HG03064 (cell line): ENCODE results near the gene DBF4B.

ENCODE experiments used
- ATAC-seq: cut with Tn5 transposase; IDR thresholded peaks from one replicate; pipeline ENCODE4 v1.9.1; 2021; ENCODE audit warnings: low read depth; ENCODE audit not compliant: unreplicated experiment

Gene DBF4B

DNA sequence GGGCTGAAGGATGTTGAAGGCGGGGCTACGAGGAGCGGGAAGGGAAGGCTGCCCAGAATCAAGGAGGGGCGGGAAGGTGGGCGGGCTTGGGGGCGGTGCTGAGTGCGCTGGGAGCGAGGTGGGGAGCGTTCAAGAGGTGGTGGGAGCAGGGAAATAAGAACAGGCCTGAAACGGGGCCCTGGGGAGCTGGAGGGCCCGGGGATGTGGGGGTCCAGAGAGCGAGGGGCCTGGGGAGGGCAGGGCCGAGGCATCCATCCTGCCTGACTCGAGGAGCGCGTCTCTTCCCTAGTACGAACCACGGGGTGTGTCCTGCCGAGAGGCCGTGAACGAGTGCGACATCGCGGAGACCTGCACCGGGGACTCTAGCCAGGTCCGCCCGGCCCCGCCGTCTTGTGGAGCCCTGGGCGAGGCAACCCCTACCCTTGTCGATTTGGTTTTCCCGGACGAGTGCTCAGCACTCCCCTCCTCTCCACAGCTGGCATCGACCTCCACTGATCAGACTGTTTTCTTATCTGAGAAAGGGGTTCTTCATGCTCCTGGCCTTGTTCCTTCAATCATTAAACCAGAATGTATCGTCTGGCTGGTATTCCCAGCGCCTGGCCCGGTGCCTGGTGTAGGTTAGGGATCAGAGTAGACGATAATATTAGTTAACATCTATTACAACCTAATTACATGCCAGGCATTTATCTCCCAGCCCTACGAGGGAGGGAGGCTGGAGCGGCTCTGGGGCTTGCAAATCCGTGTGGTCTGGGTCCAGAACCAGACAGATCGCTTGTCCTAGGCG is 67.6 kb downstream of the DBF4B start:
- peak; percentile 9 for ATAC-seq

DNA sequence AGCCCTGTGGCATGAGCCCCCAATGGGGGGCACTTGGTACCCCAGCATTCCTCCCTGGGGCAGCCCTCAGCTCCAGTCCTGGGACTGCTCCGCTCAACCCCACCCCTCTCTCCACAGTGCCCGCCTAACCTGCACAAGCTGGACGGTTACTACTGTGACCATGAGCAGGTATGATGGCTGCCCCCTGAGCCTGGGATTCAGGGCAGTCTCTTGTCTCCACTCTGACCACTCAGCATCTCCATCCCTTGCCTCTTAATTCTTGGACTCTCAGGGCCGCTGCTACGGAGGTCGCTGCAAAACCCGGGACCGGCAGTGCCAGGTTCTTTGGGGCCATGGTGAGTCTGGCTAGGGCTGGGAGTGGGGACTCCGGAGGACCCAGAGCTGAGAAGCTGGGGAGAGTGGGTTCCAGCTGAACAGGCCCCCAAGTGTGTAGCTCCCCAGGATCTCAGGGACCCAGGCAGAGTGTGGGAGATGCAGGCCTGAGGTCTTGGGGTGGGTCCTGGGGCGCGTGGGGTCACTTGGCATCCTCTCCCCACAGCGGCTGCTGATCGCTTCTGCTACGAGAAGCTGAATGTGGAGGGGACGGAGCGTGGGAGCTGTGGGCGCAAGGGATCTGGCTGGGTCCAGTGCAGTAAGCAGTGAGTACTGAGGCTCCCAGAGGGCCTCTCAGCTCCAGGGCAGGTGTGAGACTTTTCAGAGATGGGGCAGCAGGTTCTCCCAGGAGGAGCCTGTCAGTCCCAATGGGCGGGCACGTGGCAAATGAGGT is 68.3 kb downstream of the DBF4B start:
- no peak for ATAC-seq

DNA sequence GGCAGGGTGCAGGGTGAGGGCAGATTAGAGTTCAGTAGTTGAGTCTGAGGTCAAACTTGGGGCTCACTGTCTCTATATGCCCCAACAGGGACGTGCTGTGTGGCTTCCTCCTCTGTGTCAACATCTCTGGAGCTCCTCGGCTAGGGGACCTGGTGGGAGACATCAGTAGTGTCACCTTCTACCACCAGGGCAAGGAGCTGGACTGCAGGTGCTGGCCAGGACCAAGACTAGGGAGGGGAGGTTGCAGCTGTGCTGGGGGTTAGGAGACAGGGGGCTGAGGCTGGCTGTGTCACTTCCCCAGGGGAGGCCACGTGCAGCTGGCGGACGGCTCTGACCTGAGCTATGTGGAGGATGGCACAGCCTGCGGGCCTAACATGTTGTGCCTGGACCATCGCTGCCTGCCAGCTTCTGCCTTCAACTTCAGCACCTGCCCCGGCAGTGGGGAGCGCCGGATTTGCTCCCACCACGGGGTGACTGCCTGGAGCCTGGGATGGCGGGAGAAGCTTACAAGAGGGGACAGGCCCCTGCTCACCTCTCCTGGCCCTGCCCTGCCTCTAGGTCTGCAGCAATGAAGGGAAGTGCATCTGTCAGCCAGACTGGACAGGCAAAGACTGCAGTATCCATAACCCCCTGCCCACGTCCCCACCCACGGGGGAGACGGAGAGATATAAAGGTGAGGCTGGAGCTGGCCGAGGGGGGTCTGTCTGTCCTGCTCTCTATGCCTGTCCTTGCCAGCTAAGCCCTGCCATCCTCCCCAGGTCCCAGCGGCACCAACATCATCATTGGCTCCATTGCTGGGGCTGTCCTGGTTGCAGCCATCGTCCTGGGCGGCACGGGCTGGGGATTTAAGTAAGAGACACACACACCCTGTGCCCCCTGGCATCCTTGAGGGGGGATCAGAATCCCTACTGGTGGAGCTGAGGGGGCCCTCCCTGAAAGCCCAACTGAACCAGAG is 69.2 kb downstream of the DBF4B start:
- no peak for ATAC-seq

DNA sequence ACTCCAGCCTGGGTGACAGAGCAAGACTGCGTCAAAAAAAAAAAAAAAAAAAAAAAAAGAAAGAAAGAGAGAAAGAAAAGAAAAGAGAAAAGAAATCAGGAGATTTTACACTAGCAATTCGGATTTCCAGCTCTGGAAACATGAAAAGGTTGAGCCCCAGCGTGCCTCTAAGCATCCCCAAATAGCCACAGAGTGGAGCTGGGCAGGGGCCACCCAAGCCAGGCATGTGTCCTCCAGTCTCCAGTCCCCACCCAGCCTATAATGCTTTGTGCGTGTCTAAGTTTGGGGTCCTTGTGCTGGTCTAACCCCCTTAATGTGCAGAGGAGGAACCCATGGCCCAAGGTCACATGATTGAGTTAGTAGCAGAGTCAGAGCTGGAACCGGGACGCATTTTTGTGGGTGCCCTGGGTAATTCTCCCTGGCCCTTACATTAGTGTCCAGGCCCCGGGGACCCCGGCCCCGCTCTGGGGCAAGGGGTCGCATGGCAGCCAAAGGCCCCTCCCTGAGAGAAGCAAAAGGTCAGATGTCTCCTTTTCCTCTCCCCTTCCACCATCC is 70.3 kb downstream of the DBF4B start:
- ATAC-seq: no peak

DNA sequence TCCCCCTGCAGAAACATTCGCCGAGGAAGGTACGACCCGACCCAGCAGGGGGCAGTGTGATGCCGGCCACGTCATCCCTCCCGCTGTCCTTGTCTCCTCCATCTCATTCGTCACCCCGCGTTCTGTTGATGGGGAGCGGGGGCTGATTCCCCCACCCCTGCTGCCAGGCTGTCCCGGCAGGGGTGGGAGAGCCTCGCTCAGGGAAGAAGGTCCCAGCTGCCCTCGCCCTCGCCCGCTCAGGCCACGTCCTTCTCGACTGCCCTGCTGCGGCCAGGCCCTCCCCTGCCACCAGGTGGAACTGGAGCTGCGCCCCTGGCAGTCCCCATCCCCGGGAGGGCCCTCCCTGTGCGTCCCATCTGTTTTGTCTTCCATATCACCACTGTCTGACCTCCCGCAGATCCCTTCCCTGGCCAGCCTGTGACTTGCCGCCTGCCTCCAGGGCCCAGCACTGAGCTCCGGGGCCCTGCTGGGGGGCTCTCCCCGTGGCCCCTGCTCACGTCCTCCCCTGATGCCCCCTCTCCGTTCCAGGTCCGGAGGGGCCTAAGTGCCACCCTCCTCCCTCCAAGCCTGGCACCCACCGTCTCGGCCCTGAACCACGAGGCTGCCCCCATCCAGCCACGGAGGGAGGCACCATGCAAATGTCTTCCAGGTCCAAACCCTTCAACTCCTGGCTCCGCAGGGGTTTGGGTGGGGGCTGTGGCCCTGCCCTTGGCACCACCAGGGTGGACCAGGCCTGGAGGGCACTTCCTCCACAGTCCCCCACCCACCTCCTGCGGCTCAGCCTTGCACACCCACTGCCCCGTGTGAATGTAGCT is 71.0 kb downstream of the DBF4B start:
- ATAC-seq: no peak

- ATAC-seq: no peak
These were observed 71.7 kb downstream of the DBF4B start for GRCh38 chr17:44780161-44780560.

DNA sequence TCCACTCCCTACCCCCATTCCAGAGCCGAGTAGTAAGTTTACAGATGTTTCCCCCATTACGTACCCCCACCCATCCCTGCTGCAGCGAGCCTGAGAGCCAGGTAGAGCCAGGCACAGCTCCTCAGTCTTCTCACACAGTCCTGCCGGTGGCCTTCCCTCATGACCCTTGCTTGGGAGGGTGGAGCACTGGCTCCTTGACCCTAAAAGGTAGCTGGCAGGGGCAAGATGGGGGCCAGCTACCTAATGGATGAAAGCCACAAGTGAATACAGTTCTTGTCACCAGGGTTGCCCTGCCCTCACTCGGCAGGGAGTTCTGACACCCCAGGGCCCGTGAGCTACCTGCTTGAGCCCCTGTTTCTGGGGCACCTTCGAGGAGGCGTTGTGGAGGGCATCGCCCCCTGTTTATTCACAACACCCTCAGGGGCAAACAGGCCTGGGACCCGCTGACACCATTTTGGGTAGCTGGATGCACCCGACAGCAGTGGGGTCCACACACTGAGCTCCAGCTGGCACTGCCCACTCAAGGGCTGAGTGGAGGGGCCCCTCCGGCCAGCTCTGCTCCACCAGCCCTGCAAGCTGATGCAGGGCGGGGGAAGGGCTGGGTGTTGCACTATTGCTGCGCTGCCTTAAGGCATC is 72.5 kb downstream of the DBF4B start:
- no peak for ATAC-seq

DNA sequence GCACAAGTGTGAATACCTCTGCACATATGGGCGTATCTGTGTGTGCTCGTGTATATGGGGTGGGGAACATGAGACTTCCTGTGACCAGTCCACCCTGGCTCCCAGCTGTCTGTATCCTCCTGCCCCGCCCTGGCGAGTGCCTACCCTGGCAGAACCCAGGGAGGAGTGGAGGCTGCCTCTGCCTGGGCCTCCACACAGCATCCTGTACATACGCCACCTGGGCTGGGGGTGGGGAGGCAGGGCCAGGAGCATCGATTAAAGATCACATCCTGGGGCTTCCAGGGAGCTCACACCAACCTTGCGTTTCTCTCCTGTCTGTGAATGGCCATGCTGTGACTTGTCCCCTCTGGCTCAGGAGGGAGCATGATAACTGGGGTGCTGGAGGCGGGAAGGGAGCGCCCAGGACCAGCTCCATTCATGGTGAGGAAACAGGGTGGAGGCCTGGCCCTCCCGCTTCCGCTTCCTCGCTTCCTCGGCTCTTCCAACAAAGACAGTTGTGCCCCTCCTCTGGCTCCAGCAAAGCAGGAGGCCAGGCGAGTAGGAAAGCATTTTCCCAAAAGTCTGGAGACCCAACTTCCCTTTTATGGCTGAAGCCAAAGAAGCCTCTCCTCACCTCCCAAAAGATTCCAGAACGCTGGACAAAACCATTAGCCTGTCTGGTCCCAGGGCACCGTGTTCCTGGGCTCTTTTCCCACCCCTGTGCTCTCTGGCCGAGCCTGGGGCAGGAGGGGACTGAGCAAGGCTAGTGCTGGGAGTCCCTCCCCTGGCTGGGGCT is 73.3 kb downstream of the DBF4B start:
- no peak for ATAC-seq

DNA sequence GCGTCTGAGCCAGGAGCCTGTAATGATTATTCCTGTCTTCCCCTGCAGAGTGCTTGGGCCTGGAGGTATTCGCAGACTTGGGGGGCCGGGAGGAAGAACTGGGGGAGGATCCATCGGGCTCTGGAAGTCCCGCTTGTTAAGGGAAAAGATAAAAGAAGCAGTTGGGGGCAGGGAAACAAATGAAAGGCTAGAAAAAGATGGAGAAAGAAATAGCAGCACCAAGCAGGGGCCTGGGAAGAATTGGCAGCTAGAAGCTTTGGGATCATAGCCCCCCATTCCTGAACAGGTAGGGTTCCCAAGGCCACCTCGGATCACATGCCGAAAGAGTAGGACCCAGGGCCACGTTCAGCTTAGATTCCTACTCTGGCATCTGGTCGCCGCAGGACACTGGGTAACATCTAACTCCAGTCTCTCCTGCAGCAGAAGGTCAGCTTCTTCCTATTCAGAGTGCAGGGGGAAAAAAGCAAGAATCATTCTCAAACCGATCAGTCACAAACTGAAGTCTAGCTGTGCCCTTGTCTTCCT is 73.9 kb downstream of the DBF4B start:
- ATAC-seq: no peak

GRCh38 chr17:44785921-44786320 is 77.5 kb downstream of the DBF4B start:
- no peak for ATAC-seq

DNA sequence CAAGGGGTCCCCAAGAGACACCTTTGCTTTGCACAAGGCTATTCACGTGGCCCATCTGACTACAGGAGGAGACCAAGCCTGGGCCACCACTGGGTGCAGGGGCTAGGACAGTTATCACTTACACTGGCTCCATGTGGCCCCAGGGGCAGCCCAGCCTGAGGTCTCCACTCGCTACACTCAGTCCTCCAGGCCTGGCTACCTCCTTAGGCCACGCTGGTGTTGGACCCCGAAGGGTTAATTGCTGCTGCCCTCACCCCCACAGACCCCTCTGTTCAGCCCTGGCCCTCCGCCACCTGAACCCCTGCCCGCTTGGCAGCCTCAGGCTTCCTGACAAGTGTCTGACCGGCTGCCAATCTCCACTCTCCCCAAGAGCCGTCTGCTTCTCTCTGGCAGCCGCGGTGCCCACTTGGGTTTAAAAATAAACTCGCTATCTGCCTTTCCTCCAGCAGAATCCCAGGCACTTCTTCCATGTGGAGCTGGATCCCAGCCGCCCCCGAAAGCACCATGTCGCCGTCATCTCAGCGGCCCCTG is 78.2 kb downstream of the DBF4B start:
- ATAC-seq: no peak

- ATAC-seq: no peak
These were observed 78.9 kb downstream of the DBF4B start for GRCh38 chr17:44787271-44787940.

DNA sequence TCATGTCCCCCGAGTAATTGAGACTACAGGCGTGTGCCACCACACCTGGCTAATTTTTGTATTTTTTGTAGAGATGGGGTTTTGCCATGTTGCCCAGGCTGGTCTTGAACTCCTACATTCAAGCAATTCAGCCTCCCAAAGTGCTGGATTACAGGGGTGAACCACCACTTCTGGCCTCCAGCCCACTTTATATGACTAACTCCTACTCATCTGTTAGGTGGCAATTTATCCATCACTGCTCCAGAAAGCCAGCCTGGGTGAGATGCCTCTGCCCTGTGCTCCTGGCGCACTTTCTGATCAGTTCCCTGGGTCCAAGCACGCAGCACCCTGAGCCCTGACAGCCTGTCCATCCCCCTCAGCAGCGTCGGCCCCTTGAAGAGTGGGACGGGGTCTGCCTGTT is 79.7 kb downstream of the DBF4B start:
- ATAC-seq: no peak

- no peak for ATAC-seq
These were observed 83.8 kb downstream of the DBF4B start for GRCh38 chr17:44792276-44792675.

DNA sequence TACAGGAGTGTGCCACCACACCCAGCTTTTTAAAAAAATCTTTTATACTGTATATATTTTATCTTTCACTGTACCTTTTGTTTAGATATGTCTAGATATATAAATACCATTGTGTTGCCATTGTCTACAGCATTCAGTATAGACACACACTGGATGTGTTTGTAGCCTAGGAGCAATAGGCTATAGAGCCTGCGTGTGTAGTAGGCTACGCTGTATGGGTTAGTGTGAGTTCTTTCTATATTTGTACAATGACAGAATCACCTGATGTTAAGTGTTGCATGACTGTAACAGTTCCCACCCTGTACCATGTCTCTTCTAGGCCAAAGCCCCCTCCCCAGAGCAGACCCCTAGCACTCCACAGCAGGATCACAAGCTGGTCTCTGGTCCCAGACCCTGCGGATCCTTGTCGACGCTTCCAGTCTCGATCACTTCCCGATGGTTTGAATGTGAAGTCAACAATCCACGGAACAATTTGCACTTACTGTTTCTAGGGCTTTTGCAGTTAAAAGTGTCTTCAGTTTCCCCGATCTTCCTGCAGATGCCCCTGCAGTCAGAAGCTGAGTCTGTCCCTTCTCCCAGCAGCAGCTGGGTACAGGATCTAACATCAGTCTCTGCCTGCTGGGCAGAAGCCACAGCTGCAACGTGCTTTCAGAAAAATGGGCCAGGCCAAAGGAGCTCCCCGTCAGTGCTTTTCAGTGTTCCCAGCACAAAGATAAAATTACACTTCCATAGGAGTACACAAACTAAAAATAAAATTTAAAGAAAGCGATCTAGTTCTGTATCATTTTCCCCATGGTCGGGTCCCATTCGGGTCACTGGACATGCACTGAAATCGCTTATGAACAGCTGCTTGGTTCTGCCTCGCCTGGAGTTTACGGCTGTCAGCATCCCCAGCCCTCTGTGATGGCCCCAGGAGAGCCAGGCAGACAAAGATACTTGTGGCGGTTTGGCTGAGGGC is 85.7 kb downstream of the DBF4B start:
- ATAC-seq: no peak

DNA sequence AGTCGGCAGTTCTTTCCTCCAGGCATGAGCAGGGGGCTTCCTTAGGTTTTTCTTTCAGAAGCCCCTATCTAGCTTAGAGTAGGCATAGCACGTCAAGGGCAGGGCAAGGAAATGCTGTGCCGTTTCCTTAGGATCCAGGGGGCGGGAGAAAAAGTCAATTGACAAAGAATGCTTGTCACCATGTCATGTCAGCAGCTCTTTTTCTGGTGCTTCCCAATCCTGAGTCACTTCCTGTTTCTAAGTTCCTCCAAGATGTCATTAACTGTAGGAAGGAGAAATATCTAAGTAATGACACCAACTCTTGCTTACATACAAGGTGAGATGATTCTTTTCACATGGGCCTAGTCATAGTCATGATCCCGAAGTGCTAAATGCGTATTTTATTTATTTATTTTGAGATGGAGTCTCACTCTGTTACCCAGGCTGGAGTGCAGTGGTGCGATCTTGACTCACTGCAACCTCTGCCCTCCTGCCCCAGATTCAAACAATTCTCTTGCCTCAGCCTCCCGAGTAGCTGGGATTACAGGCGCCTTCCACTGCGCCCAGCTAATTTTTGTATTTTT is 86.5 kb downstream of the DBF4B start:
- no peak for ATAC-seq
